Thyroid gland (tissue), 4 donors: ENCODE measurements around the gene SLC37A2.

Source experiments
- CTCF ChIP-seq, 6 experiments: fragments of 200-600 bp in 3 of 6; fragments of 450-650 bp in 3 of 6; sonication (generic) in 3 of 6; IDR thresholded peaks; one replicate each; pipeline ENCODE4 v1.5.1; 2016 to 2019; ENCODE audit warnings: antibody characterized with exemption in 6 of 6, mild to moderate bottlenecking in 2 of 6, inconsistent platforms in 1 of 6, moderate library complexity in 1 of 6
- POLR2A ChIP-seq, 2 donors: fragments of 450-650 bp; IDR thresholded peaks; one replicate each; pipeline ENCODE4 v1.6.1; 2017; ENCODE audit warnings: antibody characterized with exemption in 2 of 2, mild to moderate bottlenecking in 2 of 2, moderate library complexity in 1 of 2

GRCh38 chr11:125071435-125071834, 8.3 kb downstream of the SLC37A2 start:
- TF ChIP-seq CTCF (IDR thresholded peaks at IDR 0.05) = no peak
- no peak for TF ChIP-seq POLR2A (IDR thresholded peaks at IDR 0.05)
